ENCODE data around the gene ABCA4. TPM values are rescaled to one million over a fixed set of nuclear protein-coding genes. Genes with fewer than 3 reads are reported as not detected.
"Not testable (repeated sequence)": the region's sequence is repeated elsewhere in the genome, so short reads cannot be mapped to it uniquely, and the experiment has no call there.

ABCA4 gene
- total RNA-seq, 1 experiment from 2014 or later: 0.09 TPM

GRCh38 chr1:93955765-93956164 lies 165.2 kb downstream of the ABCA4 start (continued):
- TF ChIP-seq CREM (CRISPR knock-in tag; IDR thresholded peaks at IDR 0.05) (no peak), ZNF512 (CRISPR knock-in tag; IDR thresholded peaks at IDR 0.05; ENCODE audit: borderline replicate concordance) (no peak), HMGXB4 (CRISPR knock-in tag; IDR thresholded peaks at IDR 0.05) (no peak), NFATC4 (CRISPR knock-in tag; IDR thresholded peaks at IDR 0.05) (no peak), E2F5 (CRISPR knock-in tag; IDR thresholded peaks at IDR 0.05) (no peak), GRHL2 (CRISPR knock-in tag; IDR thresholded peaks at IDR 0.05; ENCODE audit: insufficient replicate concordance, severe bottlenecking) (no peak), FOXK1 (CRISPR knock-in tag; IDR thresholded peaks at IDR 0.05) (no peak), TP53 (CRISPR knock-in tag; IDR thresholded peaks at IDR 0.05) (no peak), TEAD1 (CRISPR knock-in tag; IDR thresholded peaks at IDR 0.05) (no peak)

GRCh38 chr1:93947002-93947686 lies 173.8 kb downstream of the ABCA4 start:
- H3K4me1 Mint-ChIP-seq, CTCF ChIA-PET: not testable (repeated sequence)

More at GRCh38 chr1:93947002-93947686, 173.8 kb downstream of the ABCA4 start:
- POLR2A ChIA-PET; H3K27me3 Mint-ChIP-seq (ENCODE audit: low read depth); H3K27ac Mint-ChIP-seq; H3K4me3 Mint-ChIP-seq; ATAC-seq; DNase-seq (ENCODE audit: low spot score): not testable (repeated sequence)
- H3K9me3 Mint-ChIP-seq: peaks cover 41% of the 10 kb centered on the region
- peaks cover 23% of the 10 kb centered on the region for H3K36me3 Mint-ChIP-seq
- peak; percentile 79 for TF ChIP-seq GABPB1 (CRISPR knock-in tag; IDR thresholded peaks at IDR 0.05)

Other genes starting within 250 kb of the ABCA4 start
- gene DNTTIP2, start 241.9 kb downstream of the ABCA4 start, total RNA-seq (2021): 56.4 to 61.5 TPM (median 61.0 TPM) in 3 replicates
- gene GCLM, start 211.7 kb downstream of the ABCA4 start, total RNA-seq (2021): 10.8 to 14.1 TPM (median 11.5 TPM) in 3 replicates
- gene ARHGAP29, start 116.4 kb upstream of the ABCA4 start, total RNA-seq (2021): 3.5 to 6.6 TPM (median 4.4 TPM) in 3 replicates

Measured in WTC11 (cell line).